ENCODE results near the gene MTR.
A peak's percentile ranks its signal among the peaks of the same experiment; 100 is the strongest.
"Not testable (repeated sequence)": the region's sequence is repeated elsewhere in the genome, so short reads cannot be mapped to it uniquely, and the experiment has no call there.

Gene MTR

DNA sequence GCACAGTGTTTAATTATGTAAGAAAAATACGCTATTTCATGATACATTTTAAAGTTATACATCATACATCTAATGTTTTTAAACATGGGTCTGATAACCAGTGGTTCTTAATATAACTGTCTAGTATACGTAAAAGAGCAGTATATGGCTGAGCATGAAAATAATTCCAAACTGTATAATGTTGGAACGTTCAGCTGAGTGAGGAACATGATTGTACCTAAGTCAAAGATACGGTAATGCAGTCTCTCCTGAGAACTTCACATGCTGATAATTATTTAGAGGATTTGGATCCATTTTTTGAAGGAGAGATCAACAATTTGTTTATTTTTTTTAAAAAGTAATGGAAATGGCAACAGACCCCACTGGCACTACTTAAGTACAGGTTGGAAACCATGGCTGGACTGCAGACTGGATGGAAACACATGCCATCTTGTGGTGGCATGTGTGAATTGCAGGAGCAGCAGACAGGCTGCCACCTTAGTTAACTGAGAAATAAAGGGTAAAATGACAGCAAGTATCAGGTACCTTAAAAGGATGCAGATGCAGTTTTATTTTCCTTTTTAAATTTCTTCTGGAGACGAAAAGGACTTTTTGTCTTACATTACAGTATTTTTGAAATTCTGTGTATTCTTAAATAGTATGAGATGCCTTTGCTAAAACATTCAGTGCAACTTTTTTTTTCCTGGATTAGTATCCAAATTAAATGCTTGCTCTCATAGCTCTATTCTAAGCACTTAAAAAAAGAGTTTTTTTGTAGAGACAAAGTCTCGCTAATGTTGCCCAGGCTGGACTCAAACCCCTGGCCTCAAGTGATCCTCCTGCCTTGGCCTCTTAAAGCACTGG, 73.8 kb downstream of the MTR start:
- DNase-seq, result peak; percentile 46

DNA sequence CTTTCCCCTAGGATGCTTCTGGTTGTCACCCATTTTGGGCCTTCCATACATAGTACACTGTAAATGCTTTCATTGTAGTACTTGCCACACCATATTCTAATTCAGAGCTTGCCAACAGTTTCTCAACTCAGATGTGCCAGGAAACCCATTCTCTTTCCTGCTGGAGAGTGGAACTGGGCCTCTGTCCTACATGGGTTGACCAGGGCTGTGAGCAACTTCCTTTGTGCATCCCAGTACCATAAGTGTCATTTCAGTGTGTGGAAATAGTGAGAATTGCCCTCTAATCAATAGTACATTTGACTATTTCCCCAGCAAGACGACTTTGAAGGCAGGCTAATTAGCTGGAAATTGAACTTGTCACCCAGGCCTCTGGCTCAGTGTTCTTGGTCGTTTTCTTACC, 74.8 kb downstream of the MTR start:
- peak; percentile 42 for DNase-seq

- peak; percentile 91 for DNase-seq
Measured at GRCh38 chr1:236870721-236871120, 75.6 kb downstream of the MTR start.

DNA sequence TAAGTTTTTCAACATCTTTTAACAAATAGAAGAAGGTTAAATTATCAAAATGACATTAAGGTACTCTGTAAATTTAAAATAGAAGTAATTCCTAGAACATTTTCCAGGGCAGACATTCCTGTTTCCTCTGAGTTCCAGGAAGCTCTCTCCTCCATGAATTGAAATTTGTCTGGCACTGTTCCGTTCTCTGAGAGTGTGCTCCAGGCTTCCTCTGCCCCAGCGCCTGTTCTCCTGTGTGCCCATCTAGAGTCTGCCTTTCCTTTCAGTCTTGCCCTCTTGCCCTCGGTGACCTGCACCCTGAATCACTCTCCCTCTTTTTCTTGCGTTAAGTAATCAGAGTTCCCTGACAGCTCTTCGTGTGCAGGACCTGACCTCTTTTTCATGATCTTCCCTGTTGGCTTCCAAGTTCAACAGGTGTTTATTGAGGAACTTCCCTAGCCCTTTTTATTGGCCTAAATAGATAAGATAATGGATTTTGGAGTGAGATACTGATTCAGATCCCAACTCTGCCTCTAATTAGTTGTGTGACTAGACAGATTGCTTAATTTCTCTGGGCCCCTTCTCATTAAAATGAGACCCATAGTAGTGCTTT, 77.1 kb downstream of the MTR start:
- DNase-seq, result no peak

- no peak for DNase-seq
Measured at GRCh38 chr1:236875975-236876374, 80.9 kb downstream of the MTR start.

DNA sequence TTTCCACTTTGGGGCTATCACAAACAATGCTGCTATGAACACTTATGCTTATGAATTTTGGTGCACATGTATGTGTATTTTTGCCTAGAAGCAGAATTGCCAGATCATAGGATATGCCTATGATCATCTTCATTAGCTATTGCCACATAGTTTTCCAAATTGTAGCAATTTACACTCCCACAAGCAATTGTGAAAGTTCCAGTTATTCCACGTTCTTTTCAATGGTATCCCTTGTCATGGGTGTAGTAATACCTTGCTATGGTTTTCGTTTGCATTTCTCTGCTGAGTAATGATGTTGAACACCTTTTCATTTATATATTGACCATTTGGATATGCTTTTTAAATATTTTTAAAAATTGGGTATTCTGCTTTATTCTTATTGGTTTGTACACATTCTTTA, 82.6 kb downstream of the MTR start:
- DNase-seq, result no peak

DNA sequence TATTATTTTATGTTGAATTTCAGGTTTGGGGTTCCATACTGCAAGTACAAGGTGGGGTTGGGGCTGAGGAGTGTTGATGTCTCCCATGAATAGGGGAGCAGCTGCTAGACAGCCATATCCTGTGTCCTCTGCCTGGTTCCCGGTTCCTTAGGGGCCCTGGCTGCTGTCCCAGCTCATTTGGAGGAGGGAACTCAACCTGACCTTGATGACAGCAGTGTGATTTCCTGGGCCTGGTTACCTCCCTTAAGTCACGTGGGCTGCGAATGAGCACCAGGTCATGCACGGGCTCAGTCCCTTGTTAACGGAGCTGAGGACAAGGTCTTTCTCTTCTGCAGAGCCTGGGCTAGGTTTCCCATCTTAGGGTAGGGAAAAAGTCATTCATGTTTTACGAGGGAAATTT, 85.1 kb downstream of the MTR start:
- DNase-seq, result no peak

GRCh38 chr1:236882678-236883077, 87.6 kb downstream of the MTR start:
- DNase-seq, result peak; percentile 21

GRCh38 chr1:236886199-236886598, 91.1 kb downstream of the MTR start:
- no peak for DNase-seq

GRCh38 chr1:236887081-236887480, 92.0 kb downstream of the MTR start:
- DNase-seq, result no peak

- DNase-seq, result no peak
Measured at GRCh38 chr1:236888126-236888525, 93.0 kb downstream of the MTR start.

- DNase-seq, result no peak
Measured at GRCh38 chr1:236888903-236889302, 93.8 kb downstream of the MTR start.

DNA sequence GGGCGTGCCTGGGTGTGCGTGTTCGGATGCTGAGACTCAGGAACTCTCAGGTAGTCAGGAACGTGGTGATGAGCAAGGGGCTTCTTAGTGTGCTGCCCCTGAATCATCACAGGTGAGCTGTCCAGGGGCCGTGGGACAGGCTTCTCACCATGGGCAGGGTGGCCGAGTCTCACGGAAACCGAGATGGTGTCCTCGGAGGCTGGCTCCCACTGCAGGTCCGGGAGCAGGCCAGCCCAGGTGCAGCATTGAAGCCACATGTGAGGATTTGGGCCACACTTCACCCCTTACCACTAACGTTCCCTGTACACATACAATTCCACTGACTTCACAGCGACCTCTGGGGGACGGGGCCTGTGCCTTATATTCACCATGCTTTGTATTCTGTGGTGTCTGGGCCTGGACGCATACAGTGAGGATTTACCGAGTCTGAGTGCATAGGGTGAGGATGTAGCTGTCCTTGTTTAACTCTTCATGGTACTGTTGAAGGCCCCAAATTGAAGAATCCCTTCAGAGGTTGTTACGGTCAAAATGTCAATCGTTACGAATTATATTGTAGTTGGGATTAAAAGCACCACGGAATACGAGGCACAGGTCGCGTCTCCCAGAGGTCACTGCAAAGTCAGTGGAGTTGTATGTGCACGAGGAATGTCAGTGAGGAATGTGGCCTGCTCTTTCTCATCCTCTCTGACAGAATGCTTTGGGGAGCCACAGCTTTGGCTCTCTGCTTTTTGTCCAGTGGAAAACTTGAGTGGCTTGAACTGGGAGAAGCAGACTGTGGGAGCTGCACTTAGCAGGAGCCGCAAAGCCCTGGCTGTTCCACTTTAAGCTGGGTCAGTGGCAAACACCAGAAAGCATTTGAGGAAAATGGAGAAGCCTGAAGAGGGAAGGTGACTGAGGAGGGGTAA, 95.3 kb downstream of the MTR start:
- no peak for DNase-seq

- DNase-seq, result no peak
Measured at GRCh38 chr1:236893626-236894545, 98.8 kb downstream of the MTR start.

GRCh38 chr1:236895665-236896387, 100.7 kb downstream of the MTR start:
- no peak for DNase-seq

GRCh38 chr1:236896716-236897115, 101.6 kb downstream of the MTR start:
- DNase-seq, result no peak

- DNase-seq, result peak; percentile 72
Measured at GRCh38 chr1:236904892-236905741, 110.0 kb downstream of the MTR start.

DNA sequence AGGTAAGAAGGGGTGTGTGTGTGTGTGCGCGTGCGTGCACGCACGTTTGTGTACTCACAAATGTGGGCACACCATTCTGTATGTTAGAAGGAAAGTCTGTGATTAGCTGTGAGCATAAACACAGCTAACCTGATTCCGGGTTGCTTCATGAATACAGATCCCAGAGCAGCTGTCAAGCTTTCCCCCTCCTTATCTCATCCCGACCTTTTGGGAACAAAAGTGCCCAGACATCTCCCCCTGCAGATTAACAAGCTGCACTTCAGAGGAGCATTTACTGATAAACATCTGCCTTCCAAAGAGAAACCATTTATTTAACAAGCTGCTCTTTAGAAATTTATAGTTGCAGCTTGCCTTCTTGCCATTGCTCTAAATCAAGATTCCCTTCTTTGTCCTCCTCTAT, 112.1 kb downstream of the MTR start:
- no peak for DNase-seq

GRCh38 chr1:236908669-236909068, 113.6 kb downstream of the MTR start:
- no peak for DNase-seq

DNA sequence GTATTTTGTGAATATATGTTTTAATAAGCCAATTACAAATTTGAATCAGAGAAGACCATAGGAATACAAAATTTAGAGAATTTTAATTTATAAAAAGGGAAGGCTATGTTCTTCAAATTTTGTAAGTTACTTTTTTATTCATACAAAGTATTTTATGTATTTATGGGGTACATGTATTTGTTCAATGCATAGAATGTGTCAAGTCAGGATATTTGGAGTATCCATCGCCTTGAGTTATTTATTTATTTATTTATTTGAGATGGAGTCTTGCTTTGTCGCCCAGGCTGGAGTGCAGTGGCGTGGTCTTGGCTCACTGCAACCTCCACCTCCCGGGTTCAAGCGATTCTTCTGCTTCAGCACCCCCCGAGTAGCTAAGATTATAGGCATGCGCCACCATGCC, 116.0 kb downstream of the MTR start:
- not testable (repeated sequence) for DNase-seq

Measured in MV-4-11 (cell line).